OCI-LY7 (cell line): Measurements from ENCODE around the gene ELMO1. TPM values are rescaled to one million over a fixed set of nuclear protein-coding genes. Genes with fewer than 3 reads are reported as not detected.

Experiments
- BruUV-seq: library from RNA; stranded (reverse); fragments of 400-500 nt; replicated peaks from 2 replicates; lab custom pipeline; 2021; lab: Mats Ljungman, UMichigan
- CTCF ChIA-PET: fragments of 300-600 bp; sonication (Branson Sonifier 250); formaldehyde crosslinking; loops from one replicate; lab custom pipeline; 2022; ENCODE audit warnings: antibody characterized with exemption; ENCODE audit not compliant: unreplicated experiment; lab: Charles Lee
- POLR2A ChIA-PET: fragments of 300-600 bp; sonication (Branson Sonifier 250); formaldehyde crosslinking; loops from one replicate; lab custom pipeline; 2022; ENCODE audit warnings: antibody characterized with exemption; lab: Charles Lee
- DNase-seq: peaks from one replicate; pipeline ENCODE4 v3.0.0-alpha.2; 2015; ENCODE audit warnings: low spot score
- H2AFZ ChIP-seq: fragments of 200-600 bp; sonication (generic), shearing (Covaris generic); 2 replicates; pipeline ENCODE4 v1.6.1; 2014; ENCODE audit warnings: mild to moderate bottlenecking, antibody characterized with exemption, low read length, moderate library complexity
- H3K27ac ChIP-seq: fragments of 200-600 bp; sonication (generic); 2 replicates; pipeline ENCODE4 v1.5.1; 2014; ENCODE audit warnings: mixed run types, low read depth, mild to moderate bottlenecking, moderate library complexity, low read length, inconsistent platforms; ENCODE audit not compliant: poor library complexity, severe bottlenecking
- H3K36me3 ChIP-seq: fragments of 200-600 bp; sonication (generic); 2 replicates; pipeline ENCODE4 v1.6.1; 2014; ENCODE audit warnings: mild to moderate bottlenecking, antibody characterized with exemption, low read length, moderate library complexity, mixed read lengths; ENCODE audit not compliant: insufficient read depth
- H3K4me1 ChIP-seq: fragments of 200-600 bp; sonication (generic); 2 replicates; pipeline ENCODE4 v1.5.1; 2014; ENCODE audit warnings: mild to moderate bottlenecking, low read length; ENCODE audit not compliant: insufficient read depth, poor library complexity, severe bottlenecking
- H3K4me2 ChIP-seq: fragments of 200-600 bp; sonication (generic); 2 replicates; pipeline ENCODE4 v1.6.1; 2014; ENCODE audit warnings: mild to moderate bottlenecking, low read length
- H3K4me3 ChIP-seq: fragments of 200-600 bp; sonication (generic); 2 replicates; pipeline ENCODE4 v1.5.1; 2014; ENCODE audit warnings: mild to moderate bottlenecking, low read depth, low read length; ENCODE audit not compliant: poor library complexity, severe bottlenecking
- H3K79me2 ChIP-seq: fragments of 200-600 bp; sonication (generic); 2 replicates; pipeline ENCODE4 v1.6.1; 2016; ENCODE audit warnings: low read depth, mild to moderate bottlenecking, low read length, moderate library complexity, mixed read lengths; ENCODE audit not compliant: insufficient read depth
- H3K9me2 ChIP-seq: fragments of 200-600 bp; sonication (generic); 2 replicates; pipeline ENCODE4 v1.6.1; 2016; ENCODE audit warnings: mild to moderate bottlenecking, low read length, mixed read lengths; ENCODE audit not compliant: insufficient read depth
- H3K9me3 ChIP-seq: fragments of 200-600 bp; sonication (generic); 2 replicates; pipeline ENCODE4 v1.6.1; 2014; ENCODE audit warnings: mild to moderate bottlenecking, mixed run types, low read length, mixed read lengths
- H4K20me1 ChIP-seq: fragments of 200-600 bp; sonication (generic); 2 replicates; pipeline ENCODE4 v1.6.1; 2014; ENCODE audit warnings: mild to moderate bottlenecking, antibody characterized with exemption, low read length, moderate library complexity, mixed read lengths; ENCODE audit not compliant: insufficient read depth
- EZH2phosphoT487 ChIP-seq: fragments of 200-600 bp; sonication (generic); IDR thresholded peaks from 2 replicates; pipeline ENCODE4 v1.6.1; 2018; ENCODE audit warnings: low read depth, borderline replicate concordance, mild to moderate bottlenecking, mixed run types, antibody characterized with exemption, low read length, moderate library complexity, mixed read lengths
- intact Hi-C: fragments of 100-400 bp; cut with micrococcal nuclease; formaldehyde crosslinking; loops from one replicate; pipeline ENCODE4 v1.10.0; 2022; ENCODE audit not compliant: unreplicated experiment
- total RNA-seq, 2 experiments: library from RNA; depleted of rRNA in 1 of 2; stranded (reverse); fragments of >200 nt in 1 of 2; shearing (Covaris generic) in 1 of 2; gene quantifications; 2 replicates each; pipeline ENCODE4 v1.2.3, GENCODE V29; 2014 to 2022
- TF ChIP-seq, protein P1 (sequence below): fragments of 200-600 bp; sonication (generic); conservative IDR thresholded peaks from 2 replicates; pipeline ENCODE4 v1.5.1; 2014; ENCODE audit warnings: mild to moderate bottlenecking, antibody characterized with exemption, low read length, moderate library complexity, mixed read lengths

The ELMO1 gene
- total RNA-seq, 2 experiments from 2014 or later = 101 to 103 TPM

DNA sequence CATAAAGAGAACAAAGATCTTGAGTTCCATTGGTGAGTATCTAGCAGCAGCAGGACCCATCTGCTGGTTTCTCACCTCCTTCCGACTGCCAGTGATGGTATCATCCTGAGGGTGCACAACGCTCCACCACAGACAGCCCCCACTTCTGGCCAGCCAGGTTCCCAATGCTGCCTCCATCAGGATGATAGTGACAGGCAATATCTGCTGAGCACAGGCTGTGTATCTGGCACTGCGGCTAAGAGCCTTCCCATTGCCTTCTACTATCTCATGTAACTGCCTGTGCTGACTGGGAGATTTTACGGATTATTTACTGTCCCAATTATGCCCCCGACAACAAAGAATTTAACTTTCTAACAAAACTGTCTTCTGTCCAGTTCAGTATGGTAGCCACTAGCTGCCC is 372.0 kb downstream of the ELMO1 start:
- CTCF ChIA-PET = no interaction called here
- TF ChIP-seq, protein P1, sequence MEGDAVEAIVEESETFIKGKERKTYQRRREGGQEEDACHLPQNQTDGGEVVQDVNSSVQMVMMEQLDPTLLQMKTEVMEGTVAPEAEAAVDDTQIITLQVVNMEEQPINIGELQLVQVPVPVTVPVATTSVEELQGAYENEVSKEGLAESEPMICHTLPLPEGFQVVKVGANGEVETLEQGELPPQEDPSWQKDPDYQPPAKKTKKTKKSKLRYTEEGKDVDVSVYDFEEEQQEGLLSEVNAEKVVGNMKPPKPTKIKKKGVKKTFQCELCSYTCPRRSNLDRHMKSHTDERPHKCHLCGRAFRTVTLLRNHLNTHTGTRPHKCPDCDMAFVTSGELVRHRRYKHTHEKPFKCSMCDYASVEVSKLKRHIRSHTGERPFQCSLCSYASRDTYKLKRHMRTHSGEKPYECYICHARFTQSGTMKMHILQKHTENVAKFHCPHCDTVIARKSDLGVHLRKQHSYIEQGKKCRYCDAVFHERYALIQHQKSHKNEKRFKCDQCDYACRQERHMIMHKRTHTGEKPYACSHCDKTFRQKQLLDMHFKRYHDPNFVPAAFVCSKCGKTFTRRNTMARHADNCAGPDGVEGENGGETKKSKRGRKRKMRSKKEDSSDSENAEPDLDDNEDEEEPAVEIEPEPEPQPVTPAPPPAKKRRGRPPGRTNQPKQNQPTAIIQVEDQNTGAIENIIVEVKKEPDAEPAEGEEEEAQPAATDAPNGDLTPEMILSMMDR = no peak
- TF ChIP-seq EZH2phosphoT487 = no peak
- no peak for DNase-seq
- BruUV-seq = no TSS peak
- Histone ChIP-seq H3K4me1 (no peaks in the 10 kb centered on the region), H3K4me3 (no peak overlapping the region), H4K20me1 (no peaks in the 10 kb centered on the region), H3K36me3 (peaks cover 16% of the 10 kb centered on the region; the same call in 1 of the 2 replicates), H3K27ac (no peak overlapping the region), H2AFZ (no peak overlapping the region), H3K4me2 (no peak overlapping the region), H3K9me3 (no peaks in the 10 kb centered on the region), H3K79me2 (no peaks in the 10 kb centered on the region), H3K9me2 (no peaks in the 10 kb centered on the region)
- POLR2A ChIA-PET = no interaction called here
- intact Hi-C loops = no loop called here

DNA sequence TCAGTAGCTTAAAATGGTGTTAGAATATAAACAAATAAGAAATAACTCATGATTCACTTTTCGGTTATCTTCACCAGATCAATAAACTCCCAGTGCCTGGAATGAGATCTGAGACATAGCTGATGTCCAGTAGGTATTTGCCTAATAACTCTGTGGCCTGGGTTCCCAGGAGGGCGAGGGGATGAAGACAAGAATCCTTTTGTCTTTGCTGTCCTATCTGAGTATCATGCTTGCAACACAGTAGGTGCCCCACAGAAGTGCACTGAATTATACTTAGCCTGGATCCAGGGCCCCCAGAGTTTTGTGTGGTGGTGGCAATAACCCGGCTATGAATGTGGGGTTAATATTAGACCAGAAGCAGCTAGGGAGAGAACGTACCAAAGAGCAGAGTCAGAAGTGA is 374.3 kb downstream of the ELMO1 start:
- ChIA-PET CTCF (no interaction called here), POLR2A (interaction anchor here (2.0 kb wide), 1 partner anchor 12 kb away, joined by 5 read pairs; no protein-coding TSS in a partner anchor)
- no peak overlapping the region for H3K27ac ChIP-seq
- no peaks in the 10 kb centered on the region for H4K20me1 ChIP-seq
- TF ChIP-seq, protein P1 = no peak
- TF ChIP-seq EZH2phosphoT487 = no peak
- no peaks in the 10 kb centered on the region for H3K9me3 ChIP-seq
- no peak overlapping the region for H2AFZ ChIP-seq
- H3K4me3 ChIP-seq = no peak overlapping the region
- H3K36me3 ChIP-seq = peaks cover 6% of the 10 kb centered on the region
- DNase-seq = no peak
- BruUV-seq = no TSS peak
- intact Hi-C loops = no loop called here
- no peaks in the 10 kb centered on the region for H3K4me1 ChIP-seq
- H3K4me2 ChIP-seq = no peak overlapping the region
- H3K9me2 ChIP-seq = no peaks in the 10 kb centered on the region
- no peaks in the 10 kb centered on the region for H3K79me2 ChIP-seq

DNA sequence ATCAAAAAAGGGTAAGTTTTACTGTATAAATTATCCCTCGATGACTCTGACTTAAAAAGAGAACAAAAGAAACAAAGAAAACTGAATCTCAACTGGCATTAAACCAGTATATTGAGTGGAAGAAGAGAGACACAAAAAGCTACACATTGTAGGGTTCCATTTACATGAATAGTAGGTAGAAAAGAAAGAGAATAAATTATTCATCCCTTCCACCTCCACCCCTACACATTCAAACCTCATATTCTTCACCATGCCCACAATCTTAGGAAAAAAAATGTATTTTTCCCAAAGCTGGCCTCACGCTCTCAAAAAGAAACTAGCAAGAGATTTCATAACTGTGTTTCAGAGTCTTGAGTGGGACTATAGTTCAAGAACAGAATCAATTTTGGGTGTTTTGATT is 377.5 kb downstream of the ELMO1 start:
- TF ChIP-seq, protein P1 = no peak
- no peak for TF ChIP-seq EZH2phosphoT487
- no peak overlapping the region for H3K4me3 ChIP-seq
- H2AFZ ChIP-seq = no peak overlapping the region
- H4K20me1 ChIP-seq = no peaks in the 10 kb centered on the region
- no peaks in the 10 kb centered on the region for H3K4me1 ChIP-seq
- no peaks in the 10 kb centered on the region for H3K79me2 ChIP-seq
- CTCF ChIA-PET = no interaction called here
- H3K27ac ChIP-seq = no peak overlapping the region
- no peaks in the 10 kb centered on the region for H3K9me3 ChIP-seq
- intact Hi-C loops = no loop called here
- POLR2A ChIA-PET = no interaction called here
- no TSS peak for BruUV-seq
- no peaks in the 10 kb centered on the region for H3K9me2 ChIP-seq
- no peak overlapping the region for H3K4me2 ChIP-seq
- DNase-seq = no peak
- no peaks in the 10 kb centered on the region; the same call in 1 of the 2 replicates for H3K36me3 ChIP-seq
